Esophagus muscularis mucosa (tissue), 4 donors: ENCODE results near the gene LTK. TPM values are rescaled to one million over a fixed set of nuclear protein-coding genes. Genes with fewer than 3 reads are reported as not detected.

Source experiments
- DNase-seq: peaks from one replicate; pipeline ENCODE4 v3.0.0-alpha.2; 2017; ENCODE audit errors: extremely low spot score
- H3K27ac ChIP-seq, 4 donors: fragments of 200-600 bp; sonication (generic); replicated peaks in 1 of 4; 1 replicate in 3 of 4; 2 replicates in 1 of 4; pipeline ENCODE4 v1.5.1; 2016 to 2019; ENCODE audit warnings: mild to moderate bottlenecking in 1 of 4
- H3K27me3 ChIP-seq, 4 donors: fragments of 200-600 bp; sonication (generic); one replicate each; pipeline versions ENCODE4 v1.5.1 to v1.6.0; 2016 to 2019
- H3K36me3 ChIP-seq, 4 donors: fragments of 200-600 bp; sonication (generic); one replicate each; pipeline ENCODE4 v1.5.1; 2016 to 2019
- H3K4me1 ChIP-seq, 4 donors: fragments of 200-600 bp; sonication (generic); one replicate each; pipeline ENCODE4 v1.5.1; 2016 to 2019
- H3K4me3 ChIP-seq, 4 donors: fragments of 200-600 bp; sonication (generic); 1 replicate in 2 of 4; 2 replicates in 2 of 4; pipeline ENCODE4 v1.5.1; 2016 to 2019; ENCODE audit warnings: mild to moderate bottlenecking in 4 of 4, moderate library complexity in 1 of 4
- H3K9me3 ChIP-seq, 4 donors: fragments of 200-600 bp; sonication (generic); 1 replicate in 3 of 4; 2 replicates in 1 of 4; pipeline ENCODE4 v1.5.1; 2016 to 2019
- CTCF ChIP-seq, 3 experiments: fragments of 200-600 bp in 2 of 3; fragments of 450-650 bp in 1 of 3; sonication (generic) in 2 of 3; IDR thresholded peaks; one replicate each; pipeline ENCODE4 v1.5.1; 2017 to 2019; ENCODE audit warnings: antibody characterized with exemption in 3 of 3, mild to moderate bottlenecking in 2 of 3, moderate library complexity in 1 of 3
- EP300 ChIP-seq: sonication (generic); formaldehyde crosslinking; IDR thresholded peaks from one replicate; pipeline ENCODE4 v1.6.1; 2017; ENCODE audit warnings: antibody characterized with exemption
- POLR2A ChIP-seq: fragments of 450-650 bp; IDR thresholded peaks from one replicate; pipeline ENCODE4 v1.6.1; 2017; ENCODE audit warnings: antibody characterized with exemption, moderate library complexity, mild to moderate bottlenecking, low read depth
- POLR2AphosphoS5 ChIP-seq, 2 donors: sonication (generic); formaldehyde crosslinking; IDR thresholded peaks; one replicate each; pipeline ENCODE4 v1.6.1; 2017; ENCODE audit warnings: antibody characterized with exemption in 2 of 2
- WGBS: methylation state at CpG from one replicate; pipeline ENCODE4 v1.1.5; 2018; 5-methylcytosine and 5-hydroxymethylcytosine counted together
- intact Hi-C: fragments of 100-400 bp; cut with DNase I; formaldehyde crosslinking; loops from one replicate; pipeline ENCODE4 v1.15.1; 2023
- total RNA-seq, 4 donors: library from RNA; depleted of rRNA; stranded (reverse); fragments of >200 nt; gene quantifications; one replicate each; pipeline versions ENCODE4 v1.1.0 to v1.2.1, GENCODE V29; 2016

LTK gene
- total RNA-seq, 4 donors from 2014 or later, result 0.33 to 2.4 (median 0.69) TPM; not detected in 1

GRCh38 chr15:41466711-41467110, 46.9 kb downstream of the LTK start:
- intact Hi-C loops, result no loop called here
- WGBS, result 80% methylated on average over 3 of the region's 3 CpGs
- no peak overlapping the region for H3K4me3 ChIP-seq
- no peak for DNase-seq
- no peaks in the 10 kb centered on the region for H3K27me3 ChIP-seq
- TF ChIP-seq EP300 (no peak), POLR2AphosphoS5 (IDR thresholded peaks at IDR 0.05) (no peak), POLR2A (no peak), CTCF (IDR thresholded peaks at IDR 0.05) (no peak)
- no peaks in the 10 kb centered on the region for H3K4me1 ChIP-seq
- no peak overlapping the region for H3K27ac ChIP-seq
- peaks cover 69 to 94% (median 74%) of the 10 kb centered on the region in 4 donors for H3K36me3 ChIP-seq
- no peaks in the 10 kb centered on the region for H3K9me3 ChIP-seq

- no peak for TF ChIP-seq POLR2AphosphoS5 (IDR thresholded peaks at IDR 0.05)
- TF ChIP-seq CTCF (IDR thresholded peaks at IDR 0.05), result peak; percentile 37 to 58 (median 46)
- no peaks in the 10 kb centered on the region for H3K4me1 ChIP-seq
- WGBS, result 85% methylated on average over 8 of the region's 8 CpGs
- H3K36me3 ChIP-seq, result peaks cover 62 to 93% (median 70%) of the 10 kb centered on the region in 4 donors
- DNase-seq, result no peak
- H3K4me3 ChIP-seq, result no peak overlapping the region
- no peak overlapping the region for H3K27ac ChIP-seq
- intact Hi-C loops, result no loop called here
- no peaks in the 10 kb centered on the region for H3K9me3 ChIP-seq
- no peaks in the 10 kb centered on the region for H3K27me3 ChIP-seq
Measured at GRCh38 chr15:41465822-41466421, 47.7 kb downstream of the LTK start.

GRCh38 chr15:41464889-41465580, 48.6 kb downstream of the LTK start:
- WGBS, result 93% methylated on average over 9 of the region's 9 CpGs
- peaks cover 54 to 84% (median 61%) of the 10 kb centered on the region in 4 donors for H3K36me3 ChIP-seq
- no peaks in the 10 kb centered on the region for H3K27me3 ChIP-seq

GRCh38 chr15:41462084-41462795, 51.4 kb downstream of the LTK start:
- intact Hi-C loops, result no loop called here
- 79% methylated on average over 4 of the region's 4 CpGs for WGBS
- TF ChIP-seq EP300 (no peak), POLR2A (no peak), CTCF (IDR thresholded peaks at IDR 0.05) (no peak), POLR2AphosphoS5 (IDR thresholded peaks at IDR 0.05) (no peak)
- no peak for DNase-seq
- peaks cover 36 to 76% (median 54%) of the 10 kb centered on the region in 4 donors for H3K36me3 ChIP-seq
- H3K27me3 ChIP-seq, result no peaks in the 10 kb centered on the region
- no peaks in the 10 kb centered on the region for H3K4me1 ChIP-seq
- H3K27ac ChIP-seq, result no peak overlapping the region
- H3K9me3 ChIP-seq, result no peaks in the 10 kb centered on the region
- no peak overlapping the region for H3K4me3 ChIP-seq

More at GRCh38 chr15:41464889-41465580, 48.6 kb downstream of the LTK start:
- DNase-seq, result no peak
- H3K9me3 ChIP-seq, result no peaks in the 10 kb centered on the region
- intact Hi-C loops, result no loop called here
- H3K4me3 ChIP-seq, result no peak overlapping the region
- TF ChIP-seq CTCF (IDR thresholded peaks at IDR 0.05) (no peak), EP300 (no peak), POLR2AphosphoS5 (IDR thresholded peaks at IDR 0.05) (no peak), POLR2A (no peak)
- H3K4me1 ChIP-seq, result no peaks in the 10 kb centered on the region
- no peak overlapping the region for H3K27ac ChIP-seq

Other genes starting within 250 kb of the LTK start
- under 1 TPM in 1 of 4 donors, not detected in 3; 0.39 TPM for gene OIP5, start 181.2 kb downstream of the LTK start, total RNA-seq
- 1 to 10 TPM in 3 of 4 donors, under 1 TPM in 1; 0.42 to 5.5 (median 1.5) TPM for gene NUSAP1, start 180.9 kb downstream of the LTK start, total RNA-seq
- gene NDUFAF1, start 111.3 kb downstream of the LTK start, total RNA-seq, result 10 to 100 TPM; 18.3 to 23.8 (median 21.0) TPM
- gene RTF1, start 96.7 kb downstream of the LTK start, total RNA-seq, result 10 to 100 TPM; 31.5 to 37.7 (median 35.9) TPM
- gene ITPKA, start 20.0 kb downstream of the LTK start, total RNA-seq, result 1 to 10 TPM in 1 of 4 donors, under 1 TPM in 3; 0.83 to 2.5 (median 0.97) TPM
- gene RPAP1, start 30.4 kb upstream of the LTK start, total RNA-seq, result 10 to 100 TPM; 11.2 to 46.6 (median 28.0) TPM
- gene TYRO3, start 45.4 kb upstream of the LTK start, total RNA-seq, result 1 to 10 TPM; 4.6 to 8.7 (median 7.1) TPM
- gene MGA, start 146.6 kb upstream of the LTK start, total RNA-seq, result 10 to 100 TPM; 25.3 to 39.4 (median 31.5) TPM